HG03442 (cell line): Measurements from ENCODE around the gene DPY19L3.
A peak's percentile ranks its signal among the peaks of the same experiment; 100 is the strongest.
"Not testable (repeated sequence)": the region's sequence is repeated elsewhere in the genome, so short reads cannot be mapped to it uniquely, and the experiment has no call there.

Experiments used
- ATAC-seq: cut with Tn5 transposase; IDR thresholded peaks from one replicate; pipeline ENCODE4 v1.9.1; 2021; ENCODE audit warnings: mild to moderate bottlenecking, moderate library complexity; ENCODE audit not compliant: unreplicated experiment

Gene DPY19L3, protein sequence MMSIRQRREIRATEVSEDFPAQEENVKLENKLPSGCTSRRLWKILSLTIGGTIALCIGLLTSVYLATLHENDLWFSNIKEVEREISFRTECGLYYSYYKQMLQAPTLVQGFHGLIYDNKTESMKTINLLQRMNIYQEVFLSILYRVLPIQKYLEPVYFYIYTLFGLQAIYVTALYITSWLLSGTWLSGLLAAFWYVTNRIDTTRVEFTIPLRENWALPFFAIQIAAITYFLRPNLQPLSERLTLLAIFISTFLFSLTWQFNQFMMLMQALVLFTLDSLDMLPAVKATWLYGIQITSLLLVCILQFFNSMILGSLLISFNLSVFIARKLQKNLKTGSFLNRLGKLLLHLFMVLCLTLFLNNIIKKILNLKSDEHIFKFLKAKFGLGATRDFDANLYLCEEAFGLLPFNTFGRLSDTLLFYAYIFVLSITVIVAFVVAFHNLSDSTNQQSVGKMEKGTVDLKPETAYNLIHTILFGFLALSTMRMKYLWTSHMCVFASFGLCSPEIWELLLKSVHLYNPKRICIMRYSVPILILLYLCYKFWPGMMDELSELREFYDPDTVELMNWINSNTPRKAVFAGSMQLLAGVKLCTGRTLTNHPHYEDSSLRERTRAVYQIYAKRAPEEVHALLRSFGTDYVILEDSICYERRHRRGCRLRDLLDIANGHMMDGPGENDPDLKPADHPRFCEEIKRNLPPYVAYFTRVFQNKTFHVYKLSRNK

DNA sequence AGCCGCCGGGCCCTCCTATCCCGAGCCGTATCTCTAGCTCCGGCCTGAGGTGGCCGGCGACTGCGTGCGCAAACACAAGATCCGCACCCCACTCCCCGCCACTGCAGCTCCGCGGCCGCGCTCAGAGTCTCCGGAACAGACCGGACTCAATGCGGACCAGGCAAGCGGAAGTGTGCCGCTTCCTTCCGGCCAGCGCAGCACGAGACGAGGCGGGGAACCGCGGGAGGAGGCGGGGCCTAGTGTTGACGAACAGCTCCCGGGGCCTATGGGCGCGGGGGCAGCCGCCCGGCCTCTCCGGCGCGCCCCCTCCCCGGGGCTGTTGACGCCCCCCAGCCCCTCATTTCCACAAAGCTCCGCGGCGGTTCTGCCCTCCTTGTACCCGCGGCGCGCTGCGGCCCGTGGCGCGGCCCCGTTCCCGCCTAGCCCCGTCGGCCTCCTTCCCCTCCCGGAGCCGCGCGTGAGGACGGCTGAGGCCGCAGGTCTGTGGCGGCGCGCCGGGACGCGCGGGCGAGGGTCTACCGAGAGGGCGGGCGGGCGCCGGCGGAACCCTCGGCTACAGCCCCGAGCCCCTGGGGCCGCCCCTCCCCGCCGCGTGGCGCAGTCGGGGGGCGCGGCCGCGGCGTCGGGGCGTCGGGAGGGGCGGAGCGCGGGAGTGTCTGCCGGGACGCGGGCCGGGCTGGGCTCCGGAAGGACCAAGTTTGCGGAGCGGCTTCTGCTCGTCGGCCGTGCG, at the start of gene DPY19L3:
Gene DPY19L3, plus strand, starts transcription at position 340 of the 730 bp plus-strand sequence. CDS start 2,484 bp downstream, outside the sequence.
- peak; percentile 94 for ATAC-seq

DNA sequence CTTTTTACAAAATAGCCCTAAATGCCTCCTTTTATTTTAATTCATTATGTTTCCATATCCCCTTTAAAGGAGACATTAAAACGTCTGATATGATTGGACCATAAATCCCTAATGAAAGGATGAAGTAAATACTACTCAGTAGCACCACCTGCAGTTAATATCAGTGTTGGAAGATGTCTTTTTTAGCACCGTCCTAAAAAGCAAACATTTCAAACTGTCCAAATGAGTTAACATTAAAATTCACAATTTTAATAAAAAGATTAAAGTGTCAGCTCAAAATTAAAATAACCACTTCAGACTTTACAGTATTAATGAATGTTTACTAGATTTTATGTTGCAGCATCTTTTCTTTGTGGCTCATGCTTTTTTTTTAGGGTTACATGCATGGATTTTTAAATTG, 47.9 kb upstream of the DPY19L3 start:
- ATAC-seq = no peak

DNA sequence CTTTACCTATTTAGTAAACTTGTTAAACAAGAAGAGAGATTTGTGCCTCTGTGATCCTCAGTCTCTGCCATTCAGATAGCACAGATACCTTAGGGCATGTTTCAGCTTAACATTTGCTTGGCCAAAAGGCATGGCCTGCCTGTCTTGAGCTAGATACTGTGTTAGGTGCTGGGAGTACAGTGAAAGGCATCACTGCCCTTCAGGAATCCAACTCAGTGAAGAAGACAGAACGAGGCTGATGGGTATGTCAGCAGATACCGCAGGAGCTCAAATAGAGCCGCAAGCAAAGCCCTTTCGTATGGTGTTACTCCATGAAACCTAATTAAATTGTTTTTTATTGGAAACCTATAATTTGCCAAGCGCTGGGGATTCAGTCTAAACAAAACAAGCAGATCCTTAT, 47.2 kb upstream of the DPY19L3 start:
- ATAC-seq = no peak

DNA sequence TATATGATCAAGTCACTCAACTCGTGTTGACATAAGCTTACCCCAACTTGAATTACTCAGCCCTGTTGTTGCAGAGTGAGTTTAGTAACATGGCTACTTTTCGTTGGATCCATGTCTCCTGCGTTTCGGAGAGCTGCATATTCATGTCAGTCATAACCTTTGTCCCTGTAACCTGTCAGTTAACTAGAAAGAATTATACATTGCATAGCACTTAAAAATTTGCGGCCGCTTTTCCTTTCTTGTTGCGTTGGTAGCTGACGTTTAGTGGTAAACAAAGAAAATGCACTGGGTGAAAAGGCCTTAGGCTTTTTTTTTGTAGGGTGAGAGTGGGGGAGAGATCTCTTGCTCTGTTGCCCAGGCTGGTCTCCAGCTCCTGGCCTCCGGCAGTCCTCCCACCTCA, 46.0 kb upstream of the DPY19L3 start:
- ATAC-seq = no peak

DNA sequence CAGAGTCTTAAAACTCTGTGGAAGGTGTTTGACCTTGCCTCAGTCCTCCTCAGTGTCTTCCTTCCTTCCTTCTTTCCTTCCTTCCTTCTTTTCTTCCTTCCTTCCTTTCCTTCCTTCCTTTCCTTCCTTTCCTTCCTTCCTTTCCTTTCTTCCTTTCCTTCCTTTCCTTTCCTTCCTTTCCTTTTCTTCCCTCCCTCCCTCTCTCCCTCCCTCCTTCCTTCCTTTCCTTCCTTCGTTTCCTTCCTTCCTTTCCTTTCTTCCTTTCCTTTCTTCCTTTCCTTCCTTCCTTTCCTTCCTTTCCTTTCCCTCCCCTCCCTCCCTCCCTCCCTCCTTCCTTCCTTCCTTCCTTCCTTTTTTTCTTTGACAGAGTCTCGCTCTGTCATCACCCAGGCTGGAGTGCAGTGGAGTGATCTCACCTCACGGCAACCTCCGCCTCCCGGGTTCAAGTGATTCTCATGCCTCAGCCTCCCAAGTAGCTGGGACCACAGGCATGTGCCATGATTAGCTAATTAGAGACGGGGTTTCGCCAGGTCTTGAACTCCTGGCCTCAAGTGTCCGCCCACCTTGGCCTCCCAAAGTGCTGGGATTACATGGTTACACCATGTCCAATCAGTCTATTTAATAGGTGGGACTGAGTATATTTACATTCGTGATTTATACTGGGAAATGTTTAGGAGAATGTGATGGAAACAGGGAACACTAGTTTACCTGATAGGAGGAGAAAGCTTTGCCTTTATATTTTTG, 43.8 kb upstream of the DPY19L3 start:
- ATAC-seq = no peak

DNA sequence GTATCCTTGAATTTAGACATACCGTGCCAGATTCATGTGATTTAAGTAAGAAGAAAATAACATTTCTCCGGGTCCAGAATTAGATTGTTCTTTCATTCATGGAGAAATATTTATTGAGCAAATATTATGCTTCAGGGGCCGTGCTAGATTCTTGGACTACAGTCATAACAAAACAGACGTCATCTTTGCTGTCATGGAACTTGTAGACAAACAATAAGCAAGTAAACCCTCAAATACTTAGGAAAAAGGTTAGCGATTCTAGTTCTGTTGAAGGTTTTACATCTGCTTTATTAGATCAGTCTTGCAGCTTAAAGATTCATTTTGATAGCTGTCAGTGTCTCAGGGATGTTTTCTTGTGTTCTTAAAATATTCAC, 43.3 kb upstream of the DPY19L3 start:
- ATAC-seq = no peak

DNA sequence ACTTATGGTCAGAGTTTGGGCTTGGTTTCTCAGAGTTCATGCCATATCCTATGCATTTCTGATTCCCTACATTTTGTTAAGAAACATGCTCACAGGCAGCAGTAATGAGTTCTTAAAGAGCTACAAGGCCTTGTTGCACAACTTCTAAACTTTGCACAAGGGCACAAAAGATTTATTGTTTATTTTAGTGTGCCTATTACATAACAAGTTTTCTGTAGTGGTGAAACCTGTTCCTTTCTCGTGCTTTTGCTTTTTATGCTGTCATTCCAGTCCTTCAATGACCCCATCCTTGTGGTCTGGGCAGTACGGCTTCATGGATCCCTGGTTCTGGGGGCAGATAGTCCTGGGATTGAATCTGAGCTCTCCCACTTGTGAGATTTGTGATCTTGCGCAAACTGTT, 42.4 kb upstream of the DPY19L3 start:
- ATAC-seq = no peak

DNA sequence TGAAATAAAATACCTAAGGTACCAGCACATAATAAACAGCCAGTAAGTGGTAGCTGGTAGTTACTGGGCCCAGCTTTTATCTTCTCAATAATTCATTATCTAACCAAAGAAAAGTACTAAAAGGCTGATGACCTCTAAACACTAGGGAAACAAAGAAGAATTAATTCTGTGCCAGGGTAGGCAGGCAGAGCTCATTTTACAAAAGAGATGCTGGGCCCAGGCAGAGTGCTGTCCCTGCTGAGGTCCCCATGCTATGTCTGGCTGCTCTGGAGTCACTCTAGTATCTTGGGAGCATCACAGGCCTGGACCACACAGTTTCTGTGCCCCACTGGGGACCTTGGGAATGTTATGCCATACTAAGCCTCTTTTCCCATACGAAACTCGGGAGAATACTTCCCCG, 41.9 kb upstream of the DPY19L3 start:
- no peak for ATAC-seq

DNA sequence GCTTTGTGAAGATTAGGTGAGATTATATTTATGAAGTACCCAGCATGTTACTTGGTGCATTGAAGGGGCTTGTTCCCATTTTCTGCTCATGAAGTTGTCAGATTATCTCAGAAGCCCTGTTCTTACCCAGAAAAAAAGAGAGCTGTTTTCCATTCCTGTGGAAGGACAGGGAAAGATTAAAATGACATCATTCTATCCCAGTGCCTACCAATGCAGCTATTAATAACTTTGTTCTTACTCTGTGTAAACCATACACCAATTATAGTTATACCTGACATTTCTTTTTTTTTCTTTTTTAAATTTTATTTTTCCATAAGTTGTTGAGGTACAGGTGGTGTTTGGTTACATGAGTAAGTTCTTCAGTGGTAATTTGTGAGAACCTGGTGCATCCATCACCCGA, 41.5 kb upstream of the DPY19L3 start:
- no peak for ATAC-seq

DNA sequence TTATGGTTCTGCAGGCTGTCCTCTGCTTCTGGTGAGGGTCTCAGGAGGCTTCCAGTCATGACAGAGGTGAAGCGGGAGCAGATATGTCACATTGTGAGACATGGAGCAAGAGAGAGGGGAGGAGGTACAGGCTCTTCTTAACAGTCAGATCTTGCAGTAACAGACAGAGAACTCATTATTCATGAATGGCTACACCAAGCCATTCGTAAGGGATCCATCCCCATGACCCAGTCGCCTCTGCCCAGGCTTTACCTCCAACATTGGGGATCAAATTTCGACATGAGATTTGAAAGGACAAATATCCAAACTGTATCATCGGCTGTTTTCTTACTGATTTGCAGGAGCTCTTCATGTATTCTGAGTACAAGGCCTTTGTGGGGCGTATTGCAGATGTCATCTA, 38.5 kb upstream of the DPY19L3 start:
- no peak for ATAC-seq

DNA sequence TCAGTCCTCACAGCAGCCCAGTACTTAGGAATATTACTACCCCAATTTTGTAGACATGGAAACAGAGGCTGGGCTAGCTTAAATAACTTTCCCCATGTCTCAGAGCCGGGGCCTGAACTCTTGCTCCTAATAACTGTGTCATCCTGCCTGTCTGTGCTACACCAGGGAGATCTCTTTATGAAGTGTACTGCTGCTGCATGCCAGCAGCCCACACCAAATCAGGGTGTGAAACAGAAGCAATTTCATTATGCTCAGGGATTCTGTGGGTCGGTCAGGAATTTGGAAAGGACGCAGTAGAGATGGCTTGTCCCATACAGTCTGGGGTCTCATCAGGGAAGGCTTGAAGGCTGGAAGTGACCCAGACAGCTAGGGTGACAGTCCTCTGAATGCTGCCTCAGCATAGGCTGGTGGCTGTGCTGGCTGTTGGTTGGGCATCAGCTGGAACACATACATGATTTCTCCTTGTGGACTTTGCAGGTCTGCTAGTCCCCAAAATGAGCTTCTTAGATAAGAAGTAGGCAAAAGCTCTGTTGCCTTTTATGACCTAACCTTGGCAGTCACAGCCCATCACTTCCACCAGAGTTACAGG, 37.5 kb upstream of the DPY19L3 start:
- no peak for ATAC-seq

DNA sequence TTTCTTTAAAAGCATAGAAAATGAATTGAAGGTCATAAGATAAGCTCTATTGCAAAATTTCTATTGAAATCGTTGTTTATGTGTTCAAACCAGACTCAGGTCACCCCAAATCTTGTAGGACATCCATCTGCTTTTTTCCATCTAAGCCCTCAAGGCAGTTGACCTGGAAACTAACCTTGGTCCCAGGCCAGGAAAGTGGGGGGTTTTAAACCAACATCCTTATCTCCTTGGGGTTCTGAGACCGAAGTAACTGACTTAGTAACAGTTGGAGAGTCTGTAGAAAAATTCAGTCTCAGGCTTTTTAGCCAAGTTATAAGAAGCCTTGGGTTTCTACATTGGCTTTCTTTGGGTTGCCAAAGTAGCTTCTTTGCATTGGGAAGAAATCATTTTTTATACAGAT, 36.8 kb upstream of the DPY19L3 start:
- no peak for ATAC-seq

DNA sequence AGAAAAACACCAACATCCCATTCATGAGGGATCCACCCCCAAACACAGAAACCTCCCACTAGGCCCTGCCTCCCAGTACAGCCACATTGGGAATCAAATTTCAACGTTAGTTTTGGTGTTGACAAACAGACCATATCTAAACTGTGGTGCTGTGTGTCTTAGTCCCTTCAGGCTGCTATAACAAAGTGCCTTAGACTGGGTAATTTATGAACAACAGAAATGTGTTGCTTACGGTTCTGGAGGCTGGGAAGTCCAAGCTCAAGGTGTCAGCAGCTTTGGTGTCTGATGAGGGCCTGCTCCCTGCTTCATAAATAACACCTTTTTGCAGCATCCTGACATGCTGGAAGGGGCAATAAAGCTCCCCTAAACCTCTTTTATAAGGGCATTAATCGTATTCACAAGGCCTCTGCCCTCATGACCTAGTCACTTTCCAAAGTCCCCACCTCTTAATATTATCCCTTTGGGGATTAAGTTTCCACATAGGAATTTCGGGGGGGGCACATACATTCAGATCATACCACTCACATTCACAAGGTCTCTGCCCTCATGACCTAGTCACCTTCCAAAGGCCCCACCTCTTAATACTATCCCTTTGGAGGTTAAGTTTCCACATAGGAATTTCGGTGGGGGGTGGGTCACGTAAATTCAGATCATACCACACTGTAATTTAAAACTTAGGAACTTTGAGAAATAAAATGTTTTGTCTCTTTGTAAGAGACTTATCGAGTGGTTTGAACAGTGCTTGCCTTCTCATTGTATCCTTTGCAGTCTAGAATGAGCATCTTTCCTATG, 32.6 kb upstream of the DPY19L3 start:
- ATAC-seq = no peak

DNA sequence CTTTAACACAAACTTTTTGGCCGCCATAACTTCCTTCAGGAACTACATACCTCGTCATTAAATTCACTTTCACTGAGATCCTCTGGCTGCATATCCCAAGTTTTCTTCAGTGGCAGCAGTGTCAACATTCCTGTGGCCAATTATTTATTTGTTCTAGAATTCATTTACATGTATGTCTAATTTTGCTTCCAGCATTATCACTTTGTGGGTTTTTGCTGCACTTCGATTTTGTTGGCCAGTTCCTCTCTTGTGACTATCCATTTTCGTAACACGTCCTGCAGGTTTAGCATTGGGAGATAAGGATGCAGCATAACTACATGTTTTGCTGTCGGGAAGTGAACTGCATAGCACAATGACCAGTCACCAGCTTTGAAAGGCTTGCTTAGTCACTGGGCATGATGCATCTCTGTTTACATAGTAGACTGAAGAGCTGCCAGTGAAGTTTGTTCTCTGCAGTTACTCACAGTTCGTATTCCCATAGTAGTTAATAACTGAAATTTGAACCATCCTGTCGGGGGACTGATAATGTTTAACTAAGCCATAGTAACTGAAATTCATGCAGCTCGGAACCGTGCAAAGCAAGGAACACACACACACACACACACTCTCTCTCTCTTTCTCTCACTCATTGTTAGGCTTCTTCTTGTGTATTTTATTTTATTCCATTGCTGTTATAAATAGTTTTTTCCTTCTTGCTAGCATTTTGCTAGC, 31.8 kb upstream of the DPY19L3 start:
- no peak for ATAC-seq

DNA sequence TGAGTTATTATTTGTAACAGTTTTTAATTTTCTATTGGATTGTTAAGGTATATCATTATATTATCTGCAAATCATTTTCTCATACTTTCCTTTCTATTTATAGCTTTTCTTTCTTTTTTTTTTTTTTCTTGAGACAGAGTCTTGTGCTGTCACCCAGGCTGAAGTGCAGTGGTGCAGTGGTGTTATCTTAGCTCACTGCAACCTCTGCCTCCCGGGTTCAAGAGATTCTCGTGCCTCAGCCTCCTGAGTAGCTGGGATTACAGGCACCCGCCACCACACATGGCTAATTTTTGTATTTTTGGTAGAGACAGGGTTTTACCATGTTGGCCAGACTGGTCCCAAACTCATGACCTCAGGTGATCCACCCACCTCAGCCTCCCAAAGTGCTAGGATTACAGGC, 31.2 kb upstream of the DPY19L3 start:
- not testable (repeated sequence) for ATAC-seq

DNA sequence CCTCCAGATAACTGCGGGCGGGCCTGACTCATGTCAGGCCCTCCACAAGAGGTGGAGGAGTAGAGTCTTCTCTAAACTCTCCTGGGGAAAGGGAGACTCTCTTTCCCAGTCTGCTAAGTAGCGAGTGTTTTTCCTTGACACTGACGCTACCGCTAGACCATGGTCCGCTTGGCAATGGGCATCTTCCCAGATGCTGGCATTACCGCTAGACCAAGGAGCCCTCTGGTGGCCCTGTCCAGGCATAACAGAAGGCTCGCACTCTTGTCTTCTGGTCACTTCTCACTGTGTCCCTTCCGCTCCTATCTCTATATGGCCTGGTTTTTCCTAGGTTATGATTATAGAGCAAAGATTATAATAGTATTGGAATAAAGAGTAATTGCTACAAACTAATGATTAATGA, 28.5 kb upstream of the DPY19L3 start:
- not testable (repeated sequence) for ATAC-seq

DNA sequence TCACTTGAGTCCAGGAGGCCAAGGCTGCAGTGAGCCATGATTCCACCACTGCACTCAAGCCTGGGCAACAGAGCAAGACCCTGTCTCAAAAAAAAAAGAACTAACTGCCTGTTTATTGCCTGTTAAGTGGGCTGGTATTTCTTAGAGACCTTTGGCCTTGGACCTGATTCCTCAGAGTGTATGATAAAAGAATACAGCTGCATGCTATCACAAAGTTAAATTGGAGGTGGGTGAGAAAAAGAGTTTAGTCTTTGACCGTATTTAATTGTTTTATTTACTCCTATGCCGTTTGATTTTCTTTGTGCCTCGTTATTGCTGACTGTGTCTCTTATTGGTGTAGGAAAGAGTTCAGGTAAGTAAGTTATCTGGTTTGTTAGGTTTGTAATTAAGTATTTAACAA, 25.3 kb upstream of the DPY19L3 start:
- ATAC-seq = no peak

DNA sequence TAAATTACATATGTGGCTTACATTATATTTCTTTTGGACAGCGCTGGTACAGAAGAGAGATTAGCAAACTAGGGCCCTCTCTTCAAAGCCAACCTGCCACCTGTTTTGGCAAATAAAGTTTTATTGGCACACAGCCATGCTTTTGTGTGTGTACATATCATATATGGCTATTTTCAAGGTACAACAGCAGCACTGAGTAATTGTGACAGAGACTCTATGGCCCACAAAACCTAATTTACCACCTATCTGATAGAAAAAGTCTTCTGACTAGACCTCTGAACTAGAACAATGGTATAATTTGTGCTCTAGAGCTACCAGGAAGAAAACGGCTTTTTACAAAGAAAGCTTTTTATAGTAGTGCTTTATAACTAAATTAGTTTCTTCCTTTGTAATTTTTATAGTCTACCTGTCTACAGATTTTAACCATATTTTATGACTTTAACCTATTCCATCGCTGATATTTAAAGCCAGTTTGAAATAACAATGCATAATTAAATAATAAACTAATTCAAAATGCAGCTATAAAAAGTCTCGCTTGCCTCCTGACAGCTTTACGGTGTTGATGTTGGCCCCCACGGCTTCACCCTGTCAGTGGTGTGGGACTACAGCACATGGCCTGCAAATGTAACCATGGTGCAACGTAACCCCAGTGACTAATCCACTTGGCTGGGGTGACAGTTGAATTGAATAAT, 17.7 kb upstream of the DPY19L3 start:
- ATAC-seq = no peak

DNA sequence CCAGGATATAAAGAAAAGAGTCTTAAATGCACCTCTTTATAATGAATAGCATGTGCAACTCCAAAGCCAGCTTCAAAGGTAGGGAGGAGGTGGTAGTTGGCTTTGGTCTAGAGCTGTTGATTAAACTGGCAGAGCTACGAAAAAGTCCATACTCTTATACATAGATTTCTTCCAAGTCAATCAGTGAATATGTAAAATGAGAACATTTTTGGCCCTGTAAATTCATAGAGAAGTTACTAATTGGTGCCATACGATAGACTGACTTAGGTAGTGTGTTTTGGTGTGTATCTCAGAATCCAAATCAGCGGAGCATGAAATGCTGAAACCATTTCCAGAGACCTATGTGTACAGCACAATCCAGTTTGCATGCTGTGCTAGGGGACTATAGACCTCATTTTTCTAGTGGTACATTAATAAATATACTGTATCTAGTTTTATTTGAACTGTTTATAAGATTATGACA, 17.1 kb upstream of the DPY19L3 start:
- no peak for ATAC-seq
